Measurements from ENCODE around the gene C1orf216.

C1orf216 gene

GRCh38 chr1:35748326-35748725 is 29.6 kb upstream of the C1orf216 start:
- WGBS (ENCODE audit: insufficient coverage), result 94% methylated on average over 2 of the region's 3 CpGs
- no peaks in the 10 kb centered on the region for H3K27me3 ChIP-seq (replicated peaks in 2 of 5; ENCODE audit: control insufficient read depth in 4 of 5, insufficient read depth in 5 of 5, low read length in 4 of 5)
- H3K4me3 ChIP-seq (ENCODE audit: control insufficient read depth in 1 of 7, extremely low read depth in 1 of 7, insufficient read depth in 4 of 7, low read depth in 2 of 7, low read length in 6 of 7), result no peak overlapping the region
- POLR2A ChIA-PET, result no interaction called here
- no peaks in the 10 kb centered on the region for H3K9me3 ChIP-seq (ENCODE audit: control extremely low read depth in 1 of 5, control insufficient read depth in 4 of 5, insufficient read depth in 2 of 5, low read depth in 1 of 5, low read length in 4 of 5)
- CTCF ChIA-PET, result interaction anchor here (1.0 to 2.3 kb wide), 6 partner anchors 10 to 21 kb away, joined by 3 to 9 read pairs (median 4); partner anchors contain the start of gene CLSPN
- peaks cover 3 to 60% (median 13%) of the 10 kb centered on the region in 4 experiments for H3K36me3 ChIP-seq (ENCODE audit: control insufficient read depth in 4 of 4, insufficient read depth in 4 of 4, low read length in 3 of 4)
- no peak for DNase-seq
- H3K4me1 ChIP-seq (ENCODE audit: control extremely low read depth in 1 of 4, control insufficient read depth in 4 of 4, insufficient read depth in 4 of 4, low read length in 3 of 4), result no peaks in the 10 kb centered on the region
- no peak overlapping the region for H3K27ac ChIP-seq (ENCODE audit: insufficient read depth in 1 of 2, low read depth in 1 of 2, low read length in 2 of 2, poor library complexity in 1 of 2, severe bottlenecking in 2 of 2)

DNA sequence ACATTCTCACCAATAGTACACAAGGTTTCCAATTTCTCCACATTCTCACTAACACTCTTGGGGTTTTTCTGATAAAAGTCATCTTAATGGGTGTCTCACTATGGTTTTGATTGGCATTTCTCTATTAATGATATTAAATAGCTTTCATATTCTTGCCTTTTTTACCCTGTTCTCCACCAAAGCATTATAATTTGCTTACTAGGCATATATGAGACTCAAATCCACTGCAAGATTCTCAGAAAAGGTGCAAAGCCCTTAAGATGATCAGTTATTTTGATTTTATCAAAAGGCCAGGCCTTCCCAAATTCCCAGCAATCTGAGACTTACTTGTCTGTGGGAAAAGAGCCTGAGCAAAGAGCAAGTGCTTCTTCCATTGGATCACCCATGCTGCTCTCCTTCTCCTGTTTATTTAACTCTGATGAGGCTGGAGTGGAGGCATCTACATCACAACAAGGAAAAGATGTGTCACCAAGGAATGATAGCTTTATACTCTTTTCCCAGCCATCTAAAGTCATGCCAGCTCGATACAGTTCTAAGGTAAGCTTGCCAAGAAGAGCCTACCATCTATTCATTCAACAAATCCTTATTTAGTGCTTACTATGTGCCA is 26.5 kb upstream of the C1orf216 start:
- POLR2A ChIA-PET, result no interaction called here
- Histone ChIP-seq H3K4me3 (ENCODE audit: control insufficient read depth in 1 of 7, extremely low read depth in 1 of 7, insufficient read depth in 4 of 7, low read depth in 2 of 7, low read length in 6 of 7) (no peak overlapping the region), H3K27me3 (replicated peaks in 2 of 5; ENCODE audit: control insufficient read depth in 4 of 5, insufficient read depth in 5 of 5, low read length in 4 of 5) (no peaks in the 10 kb centered on the region), H3K36me3 (ENCODE audit: control insufficient read depth in 4 of 4, insufficient read depth in 4 of 4, low read length in 3 of 4) (peaks cover 3 to 72% (median 13%) of the 10 kb centered on the region in 4 experiments), H3K4me1 (ENCODE audit: control extremely low read depth in 1 of 4, control insufficient read depth in 4 of 4, insufficient read depth in 4 of 4, low read length in 3 of 4) (no peaks in the 10 kb centered on the region), H3K9me3 (ENCODE audit: control extremely low read depth in 1 of 5, control insufficient read depth in 4 of 5, insufficient read depth in 2 of 5, low read depth in 1 of 5, low read length in 4 of 5) (no peaks in the 10 kb centered on the region), H3K27ac (ENCODE audit: insufficient read depth in 1 of 2, low read depth in 1 of 2, low read length in 2 of 2, poor library complexity in 1 of 2, severe bottlenecking in 2 of 2) (no peak overlapping the region)
- no peak for DNase-seq
- WGBS (ENCODE audit: insufficient coverage), result 100% methylated on average over 1 of the region's 1 CpG
- CTCF ChIA-PET, result interaction anchor here (1.0 to 1.3 kb wide), 3 partner anchors 10 to 200 kb away, joined by 3 read pairs; no protein-coding TSS in a partner anchor

GRCh38 chr1:35737120-35737519 is 18.4 kb upstream of the C1orf216 start:
- CTCF ChIA-PET, result interaction anchor here (1.0 to 3.9 kb wide), 6 partner anchors 11 to 164 kb away, joined by 3 to 34 read pairs (median 6); partner anchors contain the start of gene TFAP2E
- WGBS (ENCODE audit: insufficient coverage), result no CpG with 5 or more reads among the region's 1 CpG
- no peaks in the 10 kb centered on the region for H3K9me3 ChIP-seq (ENCODE audit: control extremely low read depth in 1 of 5, control insufficient read depth in 4 of 5, insufficient read depth in 2 of 5, low read depth in 1 of 5, low read length in 4 of 5)
- no peak overlapping the region for H3K27ac ChIP-seq (ENCODE audit: insufficient read depth in 1 of 2, low read depth in 1 of 2, low read length in 2 of 2, poor library complexity in 1 of 2, severe bottlenecking in 2 of 2)
- no peak for DNase-seq
- H3K27me3 ChIP-seq (replicated peaks in 2 of 5; ENCODE audit: control insufficient read depth in 4 of 5, insufficient read depth in 5 of 5, low read length in 4 of 5), result no peaks in the 10 kb centered on the region
- peaks cover 7 to 70% (median 23%) of the 10 kb centered on the region in 4 experiments for H3K36me3 ChIP-seq (ENCODE audit: control insufficient read depth in 4 of 4, insufficient read depth in 4 of 4, low read length in 3 of 4)
- POLR2A ChIA-PET, result no interaction called here
- H3K4me1 ChIP-seq (ENCODE audit: control extremely low read depth in 1 of 4, control insufficient read depth in 4 of 4, insufficient read depth in 4 of 4, low read length in 3 of 4), result no peaks in the 10 kb centered on the region
- no peak overlapping the region for H3K4me3 ChIP-seq (ENCODE audit: control insufficient read depth in 1 of 7, extremely low read depth in 1 of 7, insufficient read depth in 4 of 7, low read depth in 2 of 7, low read length in 6 of 7)

DNA sequence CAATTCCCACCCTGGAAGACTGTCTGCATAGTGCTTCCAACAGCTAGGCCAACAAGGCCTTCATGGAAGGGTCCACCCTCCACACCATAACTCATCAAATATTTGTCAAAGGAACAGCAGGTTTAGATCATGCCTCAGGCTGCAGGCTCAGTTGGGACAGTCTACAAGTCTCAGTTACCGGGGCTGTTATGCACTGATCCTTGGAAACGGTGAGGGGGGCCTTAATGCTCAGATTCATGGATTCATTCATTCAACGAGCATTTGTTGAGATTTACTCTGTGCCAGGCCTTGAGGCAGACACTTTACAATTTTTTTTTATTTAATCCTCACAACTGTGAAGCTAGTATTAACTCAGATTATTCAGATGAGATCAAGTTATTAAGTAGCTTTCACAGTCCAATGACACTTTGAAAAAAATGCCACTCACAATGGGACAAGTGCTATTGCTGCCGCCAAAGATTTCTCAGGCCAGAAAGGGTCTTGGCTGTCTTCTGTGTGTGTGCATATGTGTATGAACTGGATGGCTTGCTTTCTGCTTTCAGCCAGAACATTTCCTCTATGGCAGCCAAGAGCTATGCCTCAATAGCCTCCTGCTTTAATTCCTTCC is 8.9 kb upstream of the C1orf216 start:
- no peak for DNase-seq
- WGBS (ENCODE audit: insufficient coverage), result 92% methylated on average over 4 of the region's 4 CpGs
- POLR2A ChIA-PET, result interaction anchor here (1.3 kb wide), 1 partner anchor 150 kb away, joined by 6 read pairs; no protein-coding TSS in a partner anchor

GRCh38 chr1:35726450-35727433 is 8.1 kb upstream of the C1orf216 start:
- Histone ChIP-seq H3K4me3 (ENCODE audit: control insufficient read depth in 1 of 7, extremely low read depth in 1 of 7, insufficient read depth in 4 of 7, low read depth in 2 of 7, low read length in 6 of 7) (no peak overlapping the region), H3K9me3 (ENCODE audit: control extremely low read depth in 1 of 5, control insufficient read depth in 4 of 5, insufficient read depth in 2 of 5, low read depth in 1 of 5, low read length in 4 of 5) (no peaks in the 10 kb centered on the region), H3K36me3 (ENCODE audit: control insufficient read depth in 4 of 4, insufficient read depth in 4 of 4, low read length in 3 of 4) (peaks cover 0 to 22% (median 1%) of the 10 kb centered on the region in 4 experiments), H3K4me1 (ENCODE audit: control extremely low read depth in 1 of 4, control insufficient read depth in 4 of 4, insufficient read depth in 4 of 4, low read length in 3 of 4) (peaks cover 0 to 23% (median 14%) of the 10 kb centered on the region in 4 experiments), H3K27me3 (replicated peaks in 2 of 5; ENCODE audit: control insufficient read depth in 4 of 5, insufficient read depth in 5 of 5, low read length in 4 of 5) (no peaks in the 10 kb centered on the region), H3K27ac (ENCODE audit: insufficient read depth in 1 of 2, low read depth in 1 of 2, low read length in 2 of 2, poor library complexity in 1 of 2, severe bottlenecking in 2 of 2) (no peak overlapping the region)
- POLR2A ChIA-PET, result interaction anchor here (0.7 to 1.3 kb wide), 2 partner anchors 64 to 149 kb away, joined by 3 to 6 read pairs; no protein-coding TSS in a partner anchor
- WGBS (ENCODE audit: insufficient coverage), result 40% methylated on average over 6 of the region's 11 CpGs
- CTCF ChIA-PET, result interaction anchor here (0.6 to 8.7 kb wide), 35 partner anchors 10 to 283 kb away, joined by 3 to 97 read pairs (median 5); partner anchors contain the start of genes CLSPN and TFAP2E
- DNase-seq, result peak; percentile 71 to 82 (median 76)

More for the DNA sequence above, 8.9 kb upstream of the C1orf216 start:
- Histone ChIP-seq H3K4me3 (ENCODE audit: control insufficient read depth in 1 of 7, extremely low read depth in 1 of 7, insufficient read depth in 4 of 7, low read depth in 2 of 7, low read length in 6 of 7) (no peak overlapping the region), H3K9me3 (ENCODE audit: control extremely low read depth in 1 of 5, control insufficient read depth in 4 of 5, insufficient read depth in 2 of 5, low read depth in 1 of 5, low read length in 4 of 5) (no peaks in the 10 kb centered on the region), H3K27me3 (replicated peaks in 2 of 5; ENCODE audit: control insufficient read depth in 4 of 5, insufficient read depth in 5 of 5, low read length in 4 of 5) (no peaks in the 10 kb centered on the region), H3K27ac (ENCODE audit: insufficient read depth in 1 of 2, low read depth in 1 of 2, low read length in 2 of 2, poor library complexity in 1 of 2, severe bottlenecking in 2 of 2) (no peak overlapping the region), H3K36me3 (ENCODE audit: control insufficient read depth in 4 of 4, insufficient read depth in 4 of 4, low read length in 3 of 4) (peaks cover 0 to 30% (median 1%) of the 10 kb centered on the region in 4 experiments), H3K4me1 (ENCODE audit: control extremely low read depth in 1 of 4, control insufficient read depth in 4 of 4, insufficient read depth in 4 of 4, low read length in 3 of 4) (peaks cover 0 to 23% (median 14%) of the 10 kb centered on the region in 4 experiments)
- CTCF ChIA-PET, result interaction anchor here (0.7 to 8.7 kb wide), 35 partner anchors 9 to 284 kb away, joined by 3 to 97 read pairs (median 6); partner anchors contain the start of genes CLSPN and TFAP2E

DNA sequence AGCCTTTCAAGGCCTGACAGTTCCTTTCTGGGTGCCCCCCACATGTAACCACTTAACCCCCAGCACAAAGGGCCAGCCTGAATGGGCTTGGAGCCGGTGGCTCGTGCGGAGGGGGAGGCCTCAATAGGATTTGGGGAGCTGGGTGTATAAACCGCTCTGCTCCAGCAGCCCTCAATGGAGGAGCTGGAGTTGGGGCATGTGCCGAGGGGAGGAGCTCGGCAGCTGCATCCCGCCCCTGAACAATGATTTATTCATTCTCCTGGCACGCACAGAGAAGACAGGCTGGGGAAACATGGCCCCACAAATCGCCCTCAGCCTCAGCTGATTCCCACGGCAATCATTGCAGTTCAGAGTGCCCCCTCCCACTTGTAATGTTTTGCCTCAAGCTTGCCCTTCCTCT is 6.9 kb upstream of the C1orf216 start:
- peak in 2 of 3 donors; percentile 71 to 72 for DNase-seq
- Histone ChIP-seq H3K27ac (ENCODE audit: insufficient read depth in 1 of 2, low read depth in 1 of 2, low read length in 2 of 2, poor library complexity in 1 of 2, severe bottlenecking in 2 of 2) (no peak overlapping the region), H3K4me3 (ENCODE audit: control insufficient read depth in 1 of 7, extremely low read depth in 1 of 7, insufficient read depth in 4 of 7, low read depth in 2 of 7, low read length in 6 of 7) (peak overlapping the region in 1 of 7 experiments; percentile 54), H3K36me3 (ENCODE audit: control insufficient read depth in 4 of 4, insufficient read depth in 4 of 4, low read length in 3 of 4) (peaks cover 0 to 20% (median 0%) of the 10 kb centered on the region in 4 experiments), H3K4me1 (ENCODE audit: control extremely low read depth in 1 of 4, control insufficient read depth in 4 of 4, insufficient read depth in 4 of 4, low read length in 3 of 4) (peaks cover 0 to 23% (median 14%) of the 10 kb centered on the region in 4 experiments), H3K9me3 (ENCODE audit: control extremely low read depth in 1 of 5, control insufficient read depth in 4 of 5, insufficient read depth in 2 of 5, low read depth in 1 of 5, low read length in 4 of 5) (no peaks in the 10 kb centered on the region), H3K27me3 (replicated peaks in 2 of 5; ENCODE audit: control insufficient read depth in 4 of 5, insufficient read depth in 5 of 5, low read length in 4 of 5) (no peaks in the 10 kb centered on the region)
- POLR2A ChIA-PET, result no interaction called here
- 53% methylated on average over 9 of the region's 10 CpGs for WGBS (ENCODE audit: insufficient coverage)
- CTCF ChIA-PET, result interaction anchor here (0.6 to 8.7 kb wide), 10 partner anchors 11 to 278 kb away, joined by 3 to 97 read pairs (median 20); partner anchors contain the start of gene TFAP2E
